Measurements from ENCODE around the gene PSME3IP1.
"Not testable (repeated sequence)": the region's sequence is repeated elsewhere in the genome, so short reads cannot be mapped to it uniquely, and the experiment has no call there.

Gene PSME3IP1

DNA sequence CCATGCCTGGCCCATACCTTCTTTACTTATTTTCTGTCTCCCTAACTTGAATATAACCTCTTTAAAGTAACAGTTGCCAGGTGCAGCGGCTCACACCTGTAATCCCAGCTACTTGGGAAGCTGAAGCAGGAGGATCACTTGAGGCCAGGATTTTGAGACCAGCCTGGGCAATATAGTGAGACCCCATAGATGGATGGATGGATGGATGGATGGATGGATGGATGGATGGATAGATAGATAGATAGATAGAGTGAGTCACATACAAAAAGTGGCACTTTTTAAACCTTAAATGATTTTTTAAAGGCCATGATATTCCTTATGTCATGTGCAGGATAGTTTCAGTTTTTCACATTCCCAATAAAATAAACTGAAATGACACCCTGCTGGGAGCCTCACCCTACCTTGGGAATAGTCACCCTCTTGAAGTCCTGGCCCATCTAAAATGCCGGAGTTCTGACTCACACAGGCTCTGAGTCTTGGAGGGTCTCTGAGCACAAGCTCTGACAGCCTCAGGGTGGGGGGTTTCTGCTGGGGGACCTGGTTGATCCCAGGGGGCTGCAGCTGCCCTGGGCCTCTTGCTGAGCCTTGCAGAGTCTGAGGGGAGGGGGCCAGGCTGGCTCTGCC is 67.3 kb downstream of the PSME3IP1 start:
- no peak for DNase-seq

DNA sequence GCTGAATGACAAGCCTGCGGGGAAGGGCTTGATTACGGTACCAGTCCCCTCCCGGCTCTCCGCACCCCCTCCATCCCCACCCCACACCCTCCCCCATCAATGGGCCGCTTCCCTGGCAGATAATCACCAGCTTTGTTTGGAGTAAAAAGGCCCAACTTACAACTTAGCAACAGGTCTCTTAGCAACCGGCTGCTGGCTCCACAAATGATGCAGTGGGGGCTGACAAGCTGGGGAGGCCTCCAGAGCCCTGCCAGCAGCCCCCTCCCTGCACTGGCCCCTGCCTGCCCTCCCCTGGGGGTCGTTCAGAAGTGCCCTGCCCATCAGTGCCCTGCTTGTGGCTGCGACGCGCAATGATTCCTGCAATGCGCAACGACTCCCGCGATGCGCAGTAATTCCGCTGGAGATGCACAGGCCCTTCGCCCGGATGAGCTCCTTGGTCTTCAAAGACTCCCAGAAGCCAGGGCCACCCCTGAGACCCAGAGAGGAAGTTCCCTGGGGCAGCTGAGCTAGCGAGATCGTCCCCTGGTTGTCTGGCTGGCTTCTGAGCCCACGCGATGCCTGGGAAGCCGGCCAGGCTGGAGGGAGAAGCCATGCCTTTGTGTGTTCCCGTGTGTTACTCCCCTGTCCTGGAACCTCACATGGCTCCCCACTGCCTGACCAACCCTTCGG is 70.2 kb downstream of the PSME3IP1 start:
- DNase-seq: peak; percentile 84

DNA sequence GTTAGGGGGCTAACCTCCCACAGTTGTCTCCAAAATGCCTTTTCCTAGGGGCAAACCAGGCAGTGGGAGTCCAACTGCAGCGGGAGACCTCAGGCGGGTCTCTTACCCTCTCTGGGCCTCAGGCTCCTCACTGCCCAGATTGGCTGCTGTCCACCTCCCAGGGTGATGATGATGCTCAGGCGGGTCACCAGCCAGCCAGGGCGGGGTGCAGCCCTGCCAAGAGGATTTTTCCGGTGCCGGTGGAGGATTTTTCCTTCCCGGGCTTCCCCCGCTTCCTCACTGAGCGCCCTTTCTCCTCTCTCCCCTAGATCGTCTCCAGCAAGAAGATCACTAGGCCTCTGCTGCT is 70.7 kb downstream of the PSME3IP1 start:
- DNase-seq: no peak

DNA sequence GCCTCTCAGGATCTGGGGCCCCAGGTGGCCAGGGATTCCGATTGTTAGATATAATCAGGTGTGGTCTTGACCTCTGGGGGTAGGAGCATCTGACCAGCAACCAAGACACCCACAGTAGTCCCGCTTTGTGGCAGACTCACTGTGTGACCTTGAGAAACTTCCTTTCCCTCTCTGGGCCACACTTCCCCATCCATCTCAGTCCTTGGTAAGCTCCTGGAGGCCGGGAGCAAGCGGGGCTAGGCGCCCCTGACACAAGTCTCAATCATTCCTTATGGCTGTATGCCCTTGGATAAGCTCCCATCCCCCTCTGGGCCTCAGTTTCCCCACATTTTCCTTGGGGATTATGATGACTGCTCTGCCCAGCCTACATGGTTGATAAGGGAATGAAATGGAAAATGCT is 72.2 kb downstream of the PSME3IP1 start:
- no peak for DNase-seq

DNA sequence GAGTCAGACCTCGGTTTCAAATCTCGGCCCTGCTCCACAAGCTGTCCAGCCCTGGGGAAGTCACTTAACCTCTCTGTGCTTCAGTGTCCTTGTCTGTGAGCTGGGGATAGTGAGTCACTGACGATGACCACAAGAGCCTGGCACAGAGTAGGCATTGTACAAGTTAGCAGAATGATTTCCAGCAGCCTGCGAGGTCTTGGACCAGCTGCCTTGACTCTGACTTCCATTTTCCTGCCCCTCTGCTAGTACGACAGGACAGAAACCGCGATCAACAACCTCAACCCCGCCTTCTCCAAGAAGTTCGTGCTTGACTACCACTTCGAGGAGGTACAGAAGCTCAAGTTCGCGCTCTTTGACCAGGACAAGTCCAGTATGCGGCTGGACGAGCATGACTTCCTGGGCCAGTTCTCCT is 72.8 kb downstream of the PSME3IP1 start:
- no peak for DNase-seq

DNA sequence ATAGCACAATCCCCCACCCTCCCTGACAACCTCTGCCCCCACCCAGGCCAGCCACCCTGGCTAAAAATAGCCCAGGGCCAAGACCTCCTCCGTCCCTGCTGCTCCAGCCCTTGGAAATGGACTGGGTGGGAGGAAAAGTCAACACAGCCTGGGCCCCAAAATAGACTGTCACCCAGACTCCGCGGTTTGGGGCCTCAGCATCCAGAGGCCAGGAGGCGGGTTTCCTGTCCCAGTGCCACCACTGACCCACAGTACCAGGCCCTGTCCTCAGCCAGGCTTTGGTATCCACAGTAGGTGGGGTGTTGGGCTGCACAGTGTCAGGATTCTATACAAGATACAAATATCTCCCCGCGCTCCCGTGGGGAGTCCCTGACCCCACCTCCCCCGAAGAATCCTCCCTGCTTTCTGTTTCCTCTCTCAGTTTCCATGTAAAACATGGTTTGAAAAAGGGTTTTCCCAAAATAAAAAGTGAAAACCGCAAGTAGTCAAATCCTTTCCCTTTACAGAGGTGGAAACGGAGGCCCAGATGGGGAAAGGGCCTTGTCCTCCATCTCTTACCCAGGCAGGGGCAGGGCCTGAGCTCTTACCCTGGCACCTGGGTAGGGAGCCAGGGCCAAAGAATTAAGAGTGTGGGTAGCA is 73.3 kb downstream of the PSME3IP1 start:
- DNase-seq: no peak

DNA sequence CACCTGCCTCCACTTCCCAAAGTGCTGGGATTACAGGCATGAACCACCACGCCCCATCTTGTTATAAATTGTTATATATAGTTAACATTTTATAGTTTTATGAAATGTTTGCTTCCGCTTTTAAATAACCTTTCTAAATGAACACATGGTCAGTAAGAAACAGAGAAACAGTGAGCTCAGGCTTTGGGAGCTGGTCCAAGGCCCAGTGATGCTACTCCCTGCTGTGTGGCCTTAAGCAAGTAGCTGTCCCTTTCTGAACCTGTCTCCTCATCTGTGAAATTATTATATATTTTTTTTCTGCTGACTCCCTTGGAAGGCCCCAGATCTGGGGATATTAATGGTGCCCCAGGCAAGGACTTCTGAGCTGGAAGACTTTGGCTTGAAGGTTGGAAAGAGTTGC is 74.4 kb downstream of the PSME3IP1 start:
- no peak for DNase-seq

DNA sequence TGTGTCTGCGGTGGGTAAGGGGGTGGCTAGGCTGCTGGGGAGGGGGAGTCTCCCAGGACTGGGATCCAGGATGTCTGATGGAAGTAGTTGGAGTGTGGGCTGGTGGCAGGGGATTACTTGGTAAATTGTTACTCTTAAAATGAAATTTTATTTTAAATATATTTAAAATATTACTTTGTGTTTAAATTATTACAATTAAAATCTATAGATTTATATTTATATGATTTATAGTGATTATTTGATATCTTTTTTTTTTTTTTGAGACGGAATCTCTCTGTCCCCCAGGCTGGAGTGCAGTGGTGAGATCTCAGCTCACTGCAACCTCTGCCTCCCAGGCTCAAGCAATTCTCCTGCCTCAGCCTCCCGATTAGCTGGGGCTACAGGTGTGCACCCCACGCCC is 74.9 kb downstream of the PSME3IP1 start:
- no peak for DNase-seq

DNA sequence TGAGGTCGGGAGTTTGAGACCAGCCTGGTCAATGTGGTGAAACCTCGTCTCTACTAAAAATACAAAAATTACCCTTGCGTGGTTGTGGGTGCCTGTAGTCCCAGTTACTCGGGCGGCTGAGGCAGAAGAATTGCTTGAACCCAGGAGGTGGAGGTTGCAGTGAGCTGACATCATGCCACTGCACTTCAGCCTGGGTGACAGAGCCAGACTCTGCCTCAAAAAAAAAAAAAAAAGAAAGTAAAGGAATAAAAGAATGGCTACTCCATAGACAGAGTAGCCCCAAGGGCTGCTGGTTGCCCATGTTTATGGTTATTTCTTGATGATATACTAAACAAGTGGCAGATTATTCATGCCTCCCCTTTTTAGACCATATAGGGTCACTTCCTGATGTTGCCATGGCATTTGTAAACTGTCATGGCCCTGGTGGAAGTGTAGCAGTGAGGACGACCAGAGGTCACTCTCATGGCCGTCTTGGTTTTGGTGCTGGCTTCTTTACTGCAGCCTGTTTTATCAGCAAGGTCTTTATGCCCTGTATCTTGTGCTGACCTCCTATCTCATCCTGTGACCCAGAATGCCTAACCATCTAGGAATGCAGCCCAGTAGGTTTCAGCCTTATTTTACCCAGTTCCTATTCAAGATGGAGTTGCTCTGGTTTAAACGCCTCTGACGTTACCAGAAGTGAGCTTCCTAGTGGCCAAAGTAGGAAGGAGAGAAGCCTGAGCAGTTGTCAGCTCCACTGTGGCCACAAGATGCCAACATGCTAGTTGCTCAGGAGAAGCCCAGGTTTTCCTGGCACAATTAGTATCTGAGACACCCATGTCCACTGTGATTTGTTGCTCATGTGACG is 76.4 kb downstream of the PSME3IP1 start:
- DNase-seq: not testable (repeated sequence)

DNA sequence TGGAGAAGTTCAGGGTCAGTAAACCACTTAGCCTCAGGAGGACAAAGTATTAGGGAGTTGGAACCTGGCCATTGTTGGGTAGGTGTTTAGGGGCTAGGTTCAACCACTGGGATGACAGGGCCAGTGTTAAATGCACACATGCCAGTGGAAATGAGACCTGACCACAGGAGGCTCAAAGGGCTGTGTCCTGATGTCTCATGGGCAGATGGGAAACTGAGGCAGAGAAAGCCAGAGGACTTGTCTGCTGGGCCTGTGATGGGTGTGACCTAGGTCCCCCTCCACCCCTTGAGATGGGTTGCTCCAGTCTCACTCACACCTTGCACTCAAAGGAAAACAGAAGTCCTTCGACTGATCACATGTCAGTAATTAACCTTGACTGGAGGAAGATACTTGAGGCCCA is 77.4 kb downstream of the PSME3IP1 start:
- DNase-seq: no peak

DNA sequence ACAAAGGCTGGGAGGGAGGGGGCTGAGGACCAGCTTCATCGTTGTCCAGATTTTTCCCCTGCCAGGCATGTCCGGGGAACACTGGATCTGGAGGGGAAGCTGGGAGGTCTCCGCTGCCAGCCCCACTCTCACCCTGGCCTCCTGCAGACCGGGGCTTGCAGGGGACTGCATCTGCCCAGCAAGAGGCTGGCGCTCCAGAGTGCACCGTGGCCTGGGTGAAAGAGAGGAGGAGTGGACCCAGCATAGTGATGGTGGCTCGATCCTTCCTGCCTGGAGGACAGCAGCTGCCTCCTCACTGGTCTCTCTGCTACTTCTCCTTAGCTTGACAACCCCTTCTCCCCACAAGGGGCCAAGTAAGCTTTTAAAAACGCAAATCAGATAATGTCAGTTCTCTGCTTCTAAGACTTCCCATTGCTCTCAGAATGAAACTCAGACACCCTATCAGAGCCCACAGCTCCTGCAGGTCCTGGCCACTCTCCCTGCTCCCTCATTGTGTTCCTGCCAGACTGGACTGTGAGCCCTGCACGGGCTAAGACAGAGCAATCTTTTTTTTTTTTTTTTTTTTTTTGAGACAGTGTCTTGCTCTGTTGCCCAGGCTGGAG is 78.4 kb downstream of the PSME3IP1 start:
- no peak for DNase-seq

DNA sequence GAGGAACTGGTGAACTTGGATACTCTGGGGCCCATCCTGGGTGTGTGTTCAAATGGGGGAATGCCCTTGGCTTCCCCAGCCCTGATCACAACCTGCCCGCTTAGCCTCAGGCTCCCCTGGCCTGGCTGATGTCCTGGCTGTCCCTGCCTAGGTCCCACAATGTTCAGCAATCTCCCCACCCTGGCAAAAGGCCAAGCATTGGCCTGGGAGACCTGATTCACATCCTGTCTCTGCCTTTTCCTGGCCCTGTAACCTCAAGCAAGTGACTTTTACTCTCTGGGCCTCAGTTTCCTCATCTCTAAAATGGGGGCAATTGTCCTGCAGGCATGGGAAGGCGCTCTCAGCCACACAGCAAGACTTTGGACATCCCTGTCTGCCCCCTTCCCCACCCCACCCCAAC is 79.1 kb downstream of the PSME3IP1 start:
- no peak for DNase-seq

DNA sequence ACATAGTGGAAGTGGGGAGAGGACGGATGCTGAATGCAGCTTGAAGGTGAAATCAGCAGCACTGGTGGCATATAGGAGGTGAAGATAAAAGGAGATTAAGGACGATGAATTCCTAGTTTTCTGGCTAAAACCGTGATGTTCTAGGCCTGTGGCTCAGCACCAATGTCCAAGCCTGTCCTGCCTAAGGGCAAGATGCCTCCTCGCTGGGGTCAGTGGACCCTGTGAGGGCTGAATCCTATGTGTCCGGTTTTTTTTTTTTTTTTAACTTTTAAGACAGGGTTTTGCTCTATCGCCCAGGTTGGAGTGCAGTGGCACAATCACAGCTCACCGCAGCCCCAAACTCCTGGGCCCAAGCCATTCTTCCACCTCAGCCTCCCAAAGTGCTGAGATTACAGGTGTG is 80.7 kb downstream of the PSME3IP1 start:
- no peak for DNase-seq

DNA sequence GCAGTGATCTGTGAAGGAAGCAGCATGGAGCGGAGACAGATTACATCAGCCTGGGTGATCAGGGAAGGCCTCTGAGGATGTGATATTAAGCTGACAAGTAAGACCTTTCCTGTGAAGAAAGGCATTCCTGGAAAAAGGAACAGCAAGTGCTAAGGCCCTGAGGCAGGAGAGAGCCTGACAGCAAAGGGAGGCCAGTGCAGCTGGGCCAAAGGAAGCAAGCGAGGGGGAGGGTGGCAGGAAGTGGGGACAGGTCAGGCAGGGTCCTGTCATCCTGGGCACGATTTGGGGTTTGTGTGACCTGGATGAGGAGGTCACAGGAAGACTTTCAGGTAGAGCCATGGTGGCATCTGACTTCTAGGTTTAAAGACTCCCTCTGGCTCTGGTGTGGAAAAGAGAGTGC is 81.1 kb downstream of the PSME3IP1 start:
- no peak for DNase-seq

DNA sequence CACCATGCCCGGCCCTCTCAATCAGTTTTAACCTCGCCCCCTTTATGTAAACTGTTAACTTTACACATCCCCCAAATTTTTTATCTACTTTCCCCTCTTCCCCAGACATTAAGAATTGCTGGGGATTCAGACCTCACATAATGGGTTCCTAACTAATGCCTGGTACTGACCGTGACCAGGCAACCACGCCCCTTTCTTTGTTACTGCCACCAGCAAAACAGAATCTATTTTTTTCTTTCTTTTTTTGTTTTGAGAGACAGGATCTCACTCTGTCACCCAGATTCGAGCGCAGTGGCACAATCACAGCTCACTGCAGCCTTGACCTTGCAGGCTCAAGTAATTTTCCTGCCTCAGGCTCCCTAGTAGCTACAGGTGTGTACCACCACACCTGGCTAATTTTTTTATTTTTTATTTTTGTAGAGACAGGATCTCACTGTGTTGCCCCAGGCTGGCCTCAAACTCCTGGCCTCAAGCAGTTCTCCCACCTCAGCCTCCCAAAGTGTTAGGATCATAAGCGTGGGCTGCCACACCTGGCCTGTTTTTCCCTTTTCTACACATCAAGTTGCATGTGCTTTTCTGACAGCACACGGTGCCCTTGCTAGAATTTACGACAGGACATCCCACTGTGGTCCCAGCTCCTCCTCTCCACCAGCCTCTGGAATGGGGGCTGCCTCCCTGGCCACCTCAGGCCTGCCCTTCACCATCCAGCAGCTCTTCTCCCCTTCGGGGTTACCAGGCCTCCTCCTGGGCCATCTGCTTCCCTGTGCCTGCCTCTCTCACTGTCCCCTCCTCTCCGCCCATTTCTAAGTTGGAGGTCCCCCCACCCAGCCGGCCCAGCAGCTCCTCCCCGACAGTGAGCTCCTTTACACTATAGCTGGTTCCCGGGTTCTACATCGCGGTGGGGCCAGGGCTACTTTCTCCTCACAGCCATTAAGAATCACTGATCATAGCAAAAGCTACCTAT is 82.7 kb downstream of the PSME3IP1 start:
- no peak for DNase-seq

Data from NCI-H1092 treated with DMSO at 0.1 percent for 48 hours (cell line).